Measurements from ENCODE around the gene SGCE. TPM values are rescaled to one million over a fixed set of nuclear protein-coding genes. Genes with fewer than 3 reads are reported as not detected.

Gene SGCE
- total and polyA plus RNA-seq, 10 of the 15 experiments (the other 5 are each of a cell fraction or from before 2014, with no cell fraction given), result 30.5 to 80.1 (median 49.2) TPM

GRCh38 chr7:94656658-94656924 lies 658 bp upstream of the SGCE start:
- ChIA-PET POLR2A (interaction anchor here (1.1 to 3.0 kb wide), 3 partner anchors 26 to 212 kb away, joined by 3 to 9 read pairs (median 4); partner anchors contain the start of gene CASD1), CTCF (interaction anchor here (0.6 to 4.3 kb wide), 9 partner anchors 30 to 1033 kb away, joined by 3 to 45 read pairs (median 4); no protein-coding TSS in a partner anchor), RAD21 (ENCODE audit: unreplicated experiment) (interaction anchor here (0.7 to 6.0 kb wide), 8 partner anchors 26 to 820 kb away, joined by 3 to 92 read pairs (median 4); no protein-coding TSS in a partner anchor), SMC1A (ENCODE audit: uncharacterized antibody, unreplicated experiment) (interaction anchor here (0.8 to 5.6 kb wide), 15 partner anchors 9 to 843 kb away, joined by 3 to 57 read pairs (median 3); no protein-coding TSS in a partner anchor)
- BruUV-seq (replicated peaks), result TSS peak; percentile 93
- WGBS (ENCODE audit: insufficient coverage, insufficient replicate concordance, low lambda C conversion rate, missing lambda C conversion rate), result 47% methylated on average over 10 of the region's 10 CpGs
- Histone ChIP-seq H4K20me1 (ENCODE audit: control insufficient read depth, insufficient read depth) (no peaks in the 10 kb centered on the region), H3K36me3 (ENCODE audit: control insufficient read depth in 2 of 2, insufficient read depth in 2 of 2, low read length in 1 of 2) (no peaks in the 10 kb centered on the region), H3K4me2 (ENCODE audit: control insufficient read depth, insufficient read depth) (peak overlapping the region; percentile 84), H3K4me3 (peak overlapping the region; percentile 71), H3K9me3 (replicated peaks; ENCODE audit: control insufficient read depth, insufficient read depth, low read length) (no peaks in the 10 kb centered on the region; the same call in 2 of the 3 replicates), H3K27ac (ENCODE audit: control insufficient read depth, insufficient read depth) (no peak overlapping the region), H2AFZ (ENCODE audit: control insufficient read depth, low read depth, low read length) (peak overlapping the region; percentile 82), H3K79me2 (ENCODE audit: control insufficient read depth, insufficient read depth, low read length) (peaks cover 14% of the 10 kb centered on the region), H3K9ac (ENCODE audit: control insufficient read depth, insufficient read depth, low read length) (peak overlapping the region; percentile 17; the same call in 1 of the 2 replicates), H3K27me3 (replicated peaks in 1 of 2; ENCODE audit: control insufficient read depth in 2 of 2, insufficient read depth in 2 of 2, low read length in 1 of 2) (no peaks in the 10 kb centered on the region), H3K4me1 (ENCODE audit: control insufficient read depth, insufficient read depth, low read length) (no peaks in the 10 kb centered on the region; the same call in 1 of the 2 replicates)
- no peak; the same call in 2 of the 3 replicates for ATAC-seq
- in situ Hi-C loops (cut with MboI) (no loop called here), intact Hi-C loops (cut with micrococcal nuclease; ENCODE audit: unreplicated experiment) (loop anchor here (1.0 to 10.0 kb wide), 4 partner anchors 144 to 1028 kb away; no protein-coding TSS in a partner anchor)
- FAIRE-seq, result no peak
- no peak for DNase-seq (ENCODE audit: low read depth, low spot score)
- TF ChIP-seq YBX1 (IDR thresholded peaks at IDR 0.05), result no peak
- no peak for TF ChIP-seq RBBP5 (conservative IDR thresholded peaks at IDR 0.05)
- TF ChIP-seq CEBPB (IDR thresholded peaks at IDR 0.05; ENCODE audit: borderline replicate concordance in 1 of 2, low read depth in 2 of 2, low read length in 2 of 2), result no peak
- TF ChIP-seq ZNF622 (IDR thresholded peaks at IDR 0.05), result no peak
- 0 out of 2 replicates have a peak, but pooled peaks have one; percentile 29 for TF ChIP-seq HDAC2 (IDR thresholded peaks at IDR 0.05)
- no peak for TF ChIP-seq USF2 (IDR thresholded peaks at IDR 0.05; ENCODE audit: borderline replicate concordance, low read depth, low read length)
- 0 out of 2 replicates have a peak, but pooled peaks have one; percentile 7 for TF ChIP-seq MAX (IDR thresholded peaks at IDR 0.05; ENCODE audit: low read depth, low read length)
- TF ChIP-seq KAT2A (conservative IDR thresholded peaks at IDR 0.05; ENCODE audit: control insufficient read depth, low read depth, low read length), result no peak
- TF ChIP-seq TCF3 (IDR thresholded peaks at IDR 0.05; ENCODE audit: borderline replicate concordance, insufficient read depth, low read depth, low read length), result no peak
- no peak for TF ChIP-seq SUPT20H (IDR thresholded peaks at IDR 0.05; ENCODE audit: borderline replicate concordance, control insufficient read depth, low read depth, low read length)
- no peak for TF ChIP-seq MXI1 (IDR thresholded peaks at IDR 0.05; ENCODE audit: low read depth, low read length)
- TF ChIP-seq SREBF2 (IDR thresholded peaks at IDR 0.05; ENCODE audit: low read length), result no peak
- TF ChIP-seq FOS (IDR thresholded peaks at IDR 0.05; ENCODE audit: borderline replicate concordance, extremely low read depth, insufficient read length), result no peak
- TF ChIP-seq IRF3 (IDR thresholded peaks at IDR 0.05), result no peak
- TF ChIP-seq SPI1 (IDR thresholded peaks at IDR 0.05; ENCODE audit: borderline replicate concordance, insufficient read depth, low read depth, low read length), result no peak
- no peak for TF ChIP-seq CEBPZ (IDR thresholded peaks at IDR 0.05; ENCODE audit: low read depth, low read length)
- no peak for TF ChIP-seq RFX5 (IDR thresholded peaks at IDR 0.05; ENCODE audit: low read depth, low read length)

Data from GM12878 (cell line).